ENCODE measurements around the gene DNAJC5. TPM values are rescaled to one million over a fixed set of nuclear protein-coding genes. Genes with fewer than 3 reads are reported as not detected.
"Not testable (repeated sequence)": the region's sequence is repeated elsewhere in the genome, so short reads cannot be mapped to it uniquely, and the experiment has no call there.

Gene DNAJC5
- total and polyA plus RNA-seq, 2 donors (not counting 3 experiments of a cell fraction or from before 2014, with no cell fraction given): 44.7 to 60.3 TPM

DNA sequence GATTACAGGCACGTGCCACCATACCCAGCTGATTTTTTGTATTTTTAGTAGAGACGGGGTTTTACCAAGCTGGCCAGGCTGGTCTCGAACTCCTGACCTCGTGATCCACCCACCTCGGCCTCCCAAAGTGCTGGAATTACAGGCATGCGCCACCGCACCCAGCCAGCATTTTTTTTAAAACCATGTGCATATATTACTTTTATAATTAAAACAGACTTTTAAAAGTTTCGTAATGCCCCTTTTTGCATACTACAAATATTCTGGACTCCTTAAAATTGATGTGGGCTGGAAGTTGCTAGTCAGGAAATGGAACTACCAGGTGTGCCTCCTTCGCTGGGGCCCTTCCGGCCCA is 77.0 kb downstream of the DNAJC5 start:
- FAIRE-seq; H3K4me3 ChIP-seq (replicated peaks in 1 of 3; ENCODE audit: insufficient read depth in 1 of 3, low read depth in 1 of 3, low read length in 3 of 3); DNase-seq (ENCODE audit: low read depth, low spot score); H3K9me3 ChIP-seq (replicated peaks; ENCODE audit: control insufficient read depth, insufficient read depth, low read length); H3K36me3 ChIP-seq (ENCODE audit: control insufficient read depth in 2 of 2, extremely low read depth in 1 of 2, insufficient read depth in 2 of 2, low read length in 2 of 2); BruUV-seq (replicated peaks); H3K27me3 ChIP-seq (ENCODE audit: control insufficient read depth in 2 of 2, insufficient read depth in 2 of 2, low read length in 2 of 2); H4K20me1 ChIP-seq (replicated peaks; ENCODE audit: control insufficient read depth, extremely low read depth, insufficient read depth, low read length); dilution Hi-C loops (cut with MboI; ENCODE audit: extremely low pct_ligation_motif_present, low sequenced_read_pairs); H3K79me2 ChIP-seq (ENCODE audit: control insufficient read depth, insufficient read depth, low read length); H3K9ac ChIP-seq (replicated peaks; ENCODE audit: extremely low read depth, insufficient read depth, low read length); H3K9me1 ChIP-seq (replicated peaks; ENCODE audit: control insufficient read depth, extremely low read depth, insufficient read depth, low read length): not testable (repeated sequence)
- POLR2A ChIA-PET: interaction anchor here (0.5 to 0.7 kb wide), 3 partner anchors 9 to 434 kb away, joined by 3 to 6 read pairs (median 3); partner anchors contain the start of gene PRPF6
- peak overlapping the region; percentile 0 for H3K27ac ChIP-seq (ENCODE audit: insufficient read depth, low read depth, low read length)
- CTCF ChIA-PET: interaction anchor here (1.8 kb wide), 1 partner anchor 9 kb away, joined by 6 read pairs; no protein-coding TSS in a partner anchor
- peak overlapping the region; percentile 26 for H2AFZ ChIP-seq (ENCODE audit: low read depth, low read length)
- peak overlapping the region; percentile 3 for H3K4me2 ChIP-seq (ENCODE audit: insufficient read depth, low read length)
- peaks cover 23% of the 10 kb centered on the region for H3K4me1 ChIP-seq (ENCODE audit: control insufficient read depth, extremely low read depth, insufficient read depth, low read length)
- intact Hi-C loops (cut with micrococcal nuclease): loop anchor here (1.0 to 2.0 kb wide), 4 partner anchors 16 to 185 kb away; partner anchors contain the start of genes TPD52L2 and UCKL1

DNA sequence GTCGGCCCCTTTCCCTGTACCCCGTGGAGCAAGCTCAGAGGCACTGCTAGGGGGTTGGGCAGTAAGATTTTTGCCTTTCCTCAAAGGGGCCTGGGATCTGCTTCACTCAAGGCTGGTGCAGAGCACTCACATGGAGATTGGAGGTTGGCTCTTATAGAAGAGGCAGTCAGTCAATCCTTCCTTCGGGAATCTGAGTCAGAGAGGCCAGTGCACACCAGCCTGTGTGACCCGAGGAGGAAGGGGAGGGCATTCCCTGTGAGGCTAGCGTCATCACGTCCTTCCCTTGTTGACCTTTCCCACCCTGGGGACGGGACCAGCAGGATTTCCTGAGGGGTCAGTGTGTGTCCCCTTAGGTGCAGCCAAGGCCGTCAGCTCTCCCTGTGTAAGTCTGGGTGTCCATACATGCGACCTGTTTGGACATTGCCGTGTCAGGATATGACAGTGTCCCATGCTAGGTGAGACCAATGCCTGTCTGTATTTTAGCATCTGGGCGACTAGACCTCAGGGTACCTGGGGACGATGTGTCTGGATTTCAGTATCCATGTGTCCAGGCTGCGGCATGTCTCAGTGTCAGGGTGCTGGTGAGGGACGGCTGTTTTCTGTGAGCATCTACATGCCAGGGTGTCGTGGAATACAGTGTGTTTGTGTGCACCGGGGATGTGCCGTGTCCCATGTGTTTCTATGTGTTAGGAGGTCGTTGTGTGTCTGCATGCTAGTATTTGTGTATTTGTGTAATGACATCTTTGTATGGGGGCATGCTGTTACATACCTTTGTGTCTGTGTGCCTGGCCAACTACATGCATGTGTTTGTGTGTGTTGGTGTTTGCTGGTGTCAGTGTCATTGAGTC is 77.6 kb downstream of the DNAJC5 start:
- Histone ChIP-seq H3K4me2 (ENCODE audit: insufficient read depth, low read length) (peak overlapping the region; percentile 3), H3K36me3 (ENCODE audit: control insufficient read depth in 2 of 2, extremely low read depth in 1 of 2, insufficient read depth in 2 of 2, low read length in 2 of 2) (peaks cover 0 to 2% of the 10 kb centered on the region in 2 experiments), H3K9ac (replicated peaks; ENCODE audit: extremely low read depth, insufficient read depth, low read length) (no peak overlapping the region), H3K4me1 (ENCODE audit: control insufficient read depth, extremely low read depth, insufficient read depth, low read length) (peaks cover 23% of the 10 kb centered on the region), H3K9me1 (replicated peaks; ENCODE audit: control insufficient read depth, extremely low read depth, insufficient read depth, low read length) (no peaks in the 10 kb centered on the region), H3K79me2 (ENCODE audit: control insufficient read depth, insufficient read depth, low read length) (peaks cover 7% of the 10 kb centered on the region), H3K27me3 (ENCODE audit: control insufficient read depth in 2 of 2, insufficient read depth in 2 of 2, low read length in 2 of 2) (no peaks in the 10 kb centered on the region), H4K20me1 (replicated peaks; ENCODE audit: control insufficient read depth, extremely low read depth, insufficient read depth, low read length) (no peaks in the 10 kb centered on the region), H3K9me3 (replicated peaks; ENCODE audit: control insufficient read depth, insufficient read depth, low read length) (no peaks in the 10 kb centered on the region), H3K4me3 (replicated peaks in 1 of 3; ENCODE audit: insufficient read depth in 1 of 3, low read depth in 1 of 3, low read length in 3 of 3) (no peak overlapping the region), H3K27ac (ENCODE audit: insufficient read depth, low read depth, low read length) (peak overlapping the region; percentile 0), H2AFZ (ENCODE audit: low read depth, low read length) (peak overlapping the region; percentile 26)
- CTCF ChIA-PET: interaction anchor here (1.8 kb wide), 3 partner anchors 8 to 186 kb away, joined by 6 to 9 read pairs (median 7); no protein-coding TSS in a partner anchor
- dilution Hi-C loops (cut with MboI; ENCODE audit: extremely low pct_ligation_motif_present, low sequenced_read_pairs) (no loop called here), intact Hi-C loops (cut with micrococcal nuclease) (loop anchor here (1.0 to 2.0 kb wide), 4 partner anchors 16 to 186 kb away; partner anchors contain the start of genes TPD52L2 and UCKL1)
- BruUV-seq (replicated peaks): no TSS peak
- POLR2A ChIA-PET: interaction anchor here (0.5 to 1.8 kb wide), 3 partner anchors 8 to 434 kb away, joined by 3 to 9 read pairs (median 3); partner anchors contain the start of genes PRPF6 and TPD52L2
- TF ChIP-seq, protein P1, sequence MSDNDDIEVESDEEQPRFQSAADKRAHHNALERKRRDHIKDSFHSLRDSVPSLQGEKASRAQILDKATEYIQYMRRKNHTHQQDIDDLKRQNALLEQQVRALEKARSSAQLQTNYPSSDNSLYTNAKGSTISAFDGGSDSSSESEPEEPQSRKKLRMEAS (IDR thresholded peaks at IDR 0.05; ENCODE audit: insufficient read depth, insufficient read length): no peak
- TF ChIP-seq FOS (IDR thresholded peaks at IDR 0.05; ENCODE audit: borderline replicate concordance, insufficient read depth, low read length) (peak; percentile 71), POLR2A (IDR thresholded peaks at IDR 0.05; ENCODE audit: low read depth, low read length) (peak; percentile 33)
- FAIRE-seq (peak; percentile 97), DNase-seq (ENCODE audit: low read depth, low spot score) (peak; percentile 74)
